ENCODE data around the gene SHLD1.

Gene SHLD1

DNA sequence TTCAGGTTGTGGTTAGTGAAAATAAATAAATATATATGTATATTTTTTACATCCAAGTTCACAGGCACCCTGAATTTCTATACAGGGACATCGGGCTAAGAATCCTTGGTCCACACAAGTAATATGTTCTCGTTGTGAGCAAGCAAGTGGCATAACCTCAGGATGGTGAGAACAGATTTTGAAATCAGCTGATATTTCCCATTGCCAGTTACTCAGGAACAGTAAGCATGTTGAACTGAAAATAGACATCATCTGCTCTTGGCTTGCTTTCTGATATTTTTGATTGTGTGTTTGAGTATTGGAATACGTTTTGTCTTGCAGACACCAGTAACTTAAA lies 112.5 kb downstream of the SHLD1 start:
- no peak for DNase-seq

DNA sequence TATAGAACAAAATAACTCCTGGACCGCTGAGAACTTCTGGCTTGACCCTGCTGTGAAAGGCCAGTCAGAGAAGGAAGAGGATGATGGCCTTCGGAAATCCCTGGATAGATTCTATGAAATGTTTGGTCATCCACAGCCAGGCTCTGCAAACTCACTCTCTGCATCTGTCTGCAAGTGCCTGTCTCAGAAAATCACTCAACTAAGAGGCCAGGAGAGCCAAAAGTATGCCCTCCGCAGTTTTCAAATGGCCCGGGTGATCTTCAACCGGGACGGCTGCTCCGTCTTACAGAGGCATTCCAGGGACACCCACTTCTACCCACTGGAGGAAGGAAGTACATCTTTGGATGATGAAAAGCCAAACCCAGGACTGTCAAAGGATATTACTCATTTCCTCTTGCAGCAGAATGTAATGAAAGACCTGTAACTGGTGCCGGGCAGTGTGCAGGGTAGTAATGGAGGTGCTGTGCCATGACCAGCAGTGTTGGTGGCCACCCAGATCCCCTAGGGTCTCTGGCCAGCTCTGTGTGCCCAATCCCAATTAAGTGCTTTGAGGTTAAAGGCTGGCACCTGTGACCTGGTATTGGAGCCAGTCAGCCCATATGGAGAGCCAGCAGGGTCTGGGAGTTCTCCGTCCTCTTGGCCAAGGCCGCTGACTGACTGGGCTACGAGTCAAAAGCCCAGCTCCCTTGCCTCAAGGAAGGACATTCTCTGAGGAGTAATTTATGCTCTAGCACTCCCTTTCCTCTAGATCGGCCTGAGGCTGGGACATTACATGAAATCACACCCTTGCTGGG lies 113.0 kb downstream of the SHLD1 start:
- DNase-seq, result no peak

DNA sequence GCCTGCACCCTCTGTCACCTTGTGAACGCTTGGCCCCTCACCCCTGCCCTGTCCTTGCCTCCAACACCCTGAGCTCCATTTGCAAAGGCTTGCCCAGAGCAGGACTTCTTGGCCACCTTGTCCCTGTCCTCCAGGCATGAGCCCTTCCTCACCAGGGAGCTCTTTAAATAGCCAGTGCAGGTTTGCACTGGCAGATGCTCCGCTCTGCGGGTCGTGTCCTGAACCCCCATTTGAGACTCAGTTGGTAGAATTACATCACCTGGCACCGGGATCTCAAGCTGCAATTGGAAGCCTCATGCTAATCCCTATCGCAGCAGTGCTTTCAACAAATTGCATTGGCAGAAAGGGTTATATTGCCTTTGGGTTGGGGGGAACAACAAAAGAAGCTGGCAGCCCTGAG lies 114.2 kb downstream of the SHLD1 start:
- DNase-seq, result no peak

DNA sequence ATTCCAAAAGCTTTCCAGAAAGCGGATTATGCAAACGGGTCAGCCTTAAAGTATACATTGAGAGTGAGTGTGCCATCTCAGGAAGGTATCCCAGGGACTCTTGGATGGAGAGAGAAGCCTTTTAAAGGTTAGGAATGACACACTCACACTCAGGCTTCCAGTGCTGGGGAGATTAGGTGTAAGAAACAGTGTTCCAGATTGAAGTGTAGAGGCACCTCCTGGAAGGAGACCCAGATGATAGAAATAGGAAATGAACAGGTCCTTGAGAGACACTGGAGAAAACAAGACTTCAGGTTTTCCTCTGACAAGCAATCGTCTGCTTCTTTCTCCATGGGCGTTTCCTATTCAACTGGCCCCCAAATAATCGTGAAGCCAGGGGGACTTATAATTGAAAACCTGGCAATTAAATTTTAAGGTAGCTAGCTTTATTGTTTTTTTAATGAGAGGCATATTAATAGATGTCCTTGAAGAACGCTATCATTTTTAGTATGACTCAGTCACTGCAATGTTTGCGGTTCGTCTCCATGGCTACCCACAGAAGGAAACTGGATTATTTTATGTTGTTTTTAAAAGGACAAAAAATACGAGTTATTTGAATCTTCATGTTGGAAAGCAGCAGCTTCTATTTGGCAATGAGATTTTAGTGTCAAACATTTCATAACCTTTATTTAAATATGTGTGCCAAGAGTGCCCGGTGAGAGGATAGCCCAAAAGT lies 114.8 kb downstream of the SHLD1 start:
- no peak for DNase-seq

DNA sequence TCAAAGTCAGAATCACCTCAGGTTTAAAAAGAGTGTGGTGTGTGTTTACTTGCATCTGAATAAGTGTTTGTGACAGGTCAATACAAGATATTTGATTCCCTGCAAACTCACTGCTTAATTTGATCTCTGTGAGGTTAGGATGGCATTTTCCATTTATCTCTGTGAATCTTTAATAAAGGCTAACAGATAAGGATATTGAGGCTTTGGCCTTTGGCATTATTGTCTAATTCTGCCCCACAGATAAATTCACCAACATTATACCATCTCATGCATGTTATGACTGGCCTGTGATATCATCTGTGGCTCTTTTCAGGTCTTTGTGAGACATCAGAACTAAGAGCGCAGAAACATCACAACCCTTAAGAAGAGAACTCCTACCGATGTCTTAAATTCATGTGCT lies 115.4 kb downstream of the SHLD1 start:
- DNase-seq, result no peak

DNA sequence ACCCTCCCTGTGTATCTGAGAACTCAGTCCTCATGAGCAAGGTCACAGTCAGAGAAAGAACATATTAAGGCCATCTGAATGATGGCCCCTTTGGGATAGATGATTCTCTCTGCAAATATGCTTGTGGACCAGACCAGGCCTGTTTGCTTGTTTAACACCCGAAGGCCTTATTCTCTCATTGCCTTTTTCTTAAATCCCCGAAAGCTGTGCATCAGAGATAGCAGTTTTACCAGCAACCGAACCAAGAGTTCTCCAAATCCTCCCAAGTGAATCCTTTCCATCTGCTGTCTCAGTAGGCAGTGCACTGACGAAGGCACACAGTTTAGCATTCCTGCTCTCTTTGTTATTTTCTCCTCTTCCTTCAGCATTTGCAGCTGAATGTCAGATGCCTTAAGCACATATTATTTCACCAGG lies 120.4 kb downstream of the SHLD1 start:
- DNase-seq, result no peak

DNA sequence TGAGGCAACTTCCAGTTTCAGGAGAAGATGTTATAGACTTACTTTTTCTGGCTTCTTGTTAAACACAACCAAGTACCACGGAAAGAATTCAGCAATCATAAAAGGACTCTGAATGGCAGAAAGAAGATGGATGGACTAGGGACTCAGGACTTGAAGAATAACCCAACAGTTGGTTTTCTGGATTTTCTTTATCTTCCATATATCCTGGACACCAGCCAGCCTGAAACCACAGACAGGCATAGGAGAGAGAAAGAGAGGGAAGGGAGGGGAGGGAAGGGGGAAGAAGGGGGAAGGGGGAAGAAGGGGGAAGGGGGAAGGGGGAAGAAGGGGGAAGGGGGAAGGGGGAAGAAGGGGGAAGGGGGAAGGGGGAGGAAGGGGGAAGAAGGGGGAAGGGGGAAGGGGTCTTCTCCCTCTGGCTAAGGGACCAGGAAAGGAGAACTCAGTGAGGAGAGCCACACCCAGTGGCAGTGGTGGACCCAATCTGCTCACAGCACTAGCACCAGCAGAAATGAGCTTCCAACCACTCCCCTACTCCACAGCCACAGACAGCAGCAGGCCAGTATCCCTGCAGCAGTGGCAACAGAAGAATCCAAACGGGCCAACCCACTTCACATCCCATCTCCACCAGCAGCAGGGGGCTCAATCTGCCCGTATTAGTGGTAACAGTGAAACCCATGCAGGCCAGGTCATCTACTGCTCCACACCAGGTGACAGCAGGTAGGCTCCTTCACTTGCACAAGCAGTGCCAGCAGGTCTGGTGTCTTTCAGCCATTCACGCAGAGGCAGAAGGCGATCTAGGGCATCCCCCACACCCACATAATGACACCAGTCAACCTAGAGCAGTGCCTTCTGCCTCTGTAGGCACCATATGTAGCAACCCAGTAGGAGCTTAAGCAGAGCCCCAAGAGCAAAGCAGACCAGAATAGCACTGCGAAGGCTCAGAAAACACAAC lies 121.5 kb downstream of the SHLD1 start:
- DNase-seq, result no peak

DNA sequence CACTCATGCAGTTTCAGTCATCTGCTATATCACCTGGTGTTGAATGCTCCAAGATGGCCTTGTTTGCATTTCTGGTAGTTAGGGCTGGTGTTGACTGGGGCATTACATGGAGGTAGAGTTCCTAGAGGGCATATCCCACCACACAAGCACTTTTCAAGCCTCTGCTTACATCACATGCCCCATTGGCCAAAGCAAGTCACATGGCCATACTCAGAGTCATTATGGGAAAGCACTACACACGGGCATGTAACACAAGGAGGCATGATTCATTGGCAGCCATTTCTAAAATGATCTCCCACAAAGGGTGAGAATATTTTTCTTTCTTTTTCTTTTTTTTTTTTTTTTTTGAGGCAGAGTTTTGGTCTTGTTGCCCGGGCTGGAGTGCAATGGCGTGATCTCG lies 126.9 kb downstream of the SHLD1 start:
- DNase-seq, result no peak

DNA sequence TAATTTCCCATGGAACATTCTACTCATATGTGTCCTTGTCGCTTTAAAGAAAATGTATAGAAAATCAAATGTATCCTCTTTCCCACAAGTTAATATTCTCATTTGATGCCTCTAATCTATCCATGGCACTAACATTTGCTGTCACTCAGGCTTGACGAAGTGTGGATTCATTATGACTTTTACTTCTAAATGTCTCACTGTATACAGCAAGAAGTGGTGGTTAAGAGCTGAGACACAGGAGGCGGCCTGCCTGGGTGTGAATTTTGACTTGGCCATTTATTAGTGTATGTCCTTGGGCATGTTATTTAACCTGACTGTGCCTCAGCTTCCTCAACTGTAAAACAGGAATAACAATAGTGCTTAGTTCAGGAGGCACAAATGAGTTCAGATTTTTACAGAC lies 130.1 kb downstream of the SHLD1 start:
- DNase-seq, result no peak

DNA sequence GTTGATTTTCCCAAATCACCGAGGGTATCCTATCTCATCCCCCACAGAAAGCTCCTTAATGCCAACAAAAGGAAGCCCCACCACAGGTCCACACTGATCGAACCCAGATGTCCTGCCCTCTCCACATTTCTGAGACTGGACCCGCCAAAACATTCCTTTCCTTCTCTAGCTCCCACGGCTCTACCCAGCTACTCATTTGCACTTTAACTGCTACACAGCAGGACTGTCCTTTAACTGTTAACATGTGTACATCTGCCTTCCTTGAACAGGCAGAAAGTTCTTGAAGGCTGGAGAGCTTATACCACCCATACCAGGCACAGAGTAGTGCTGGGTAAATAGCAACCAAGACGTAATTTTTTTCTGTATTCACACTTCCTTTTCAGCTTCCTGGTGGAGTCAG lies 131.5 kb downstream of the SHLD1 start:
- DNase-seq, result no peak

DNA sequence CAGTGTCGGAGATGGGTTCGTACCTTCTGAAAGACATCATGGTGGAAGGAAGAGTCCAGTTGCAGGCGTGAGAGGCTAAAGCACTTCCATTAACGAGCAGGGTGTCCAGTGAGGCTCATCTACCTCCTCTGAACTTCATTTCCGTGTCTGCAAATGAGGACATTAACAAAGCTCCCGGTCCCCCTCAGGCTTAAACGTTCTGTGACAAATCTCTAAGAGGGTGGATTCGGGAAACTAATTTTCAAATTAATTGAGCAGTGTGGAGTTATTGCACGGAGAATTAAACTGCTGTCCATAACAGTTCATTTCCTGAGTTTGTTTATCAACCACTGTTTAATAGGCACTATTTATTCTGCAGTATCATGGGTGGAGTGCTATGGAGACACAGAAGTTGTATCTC lies 132.0 kb downstream of the SHLD1 start:
- DNase-seq, result no peak

DNA sequence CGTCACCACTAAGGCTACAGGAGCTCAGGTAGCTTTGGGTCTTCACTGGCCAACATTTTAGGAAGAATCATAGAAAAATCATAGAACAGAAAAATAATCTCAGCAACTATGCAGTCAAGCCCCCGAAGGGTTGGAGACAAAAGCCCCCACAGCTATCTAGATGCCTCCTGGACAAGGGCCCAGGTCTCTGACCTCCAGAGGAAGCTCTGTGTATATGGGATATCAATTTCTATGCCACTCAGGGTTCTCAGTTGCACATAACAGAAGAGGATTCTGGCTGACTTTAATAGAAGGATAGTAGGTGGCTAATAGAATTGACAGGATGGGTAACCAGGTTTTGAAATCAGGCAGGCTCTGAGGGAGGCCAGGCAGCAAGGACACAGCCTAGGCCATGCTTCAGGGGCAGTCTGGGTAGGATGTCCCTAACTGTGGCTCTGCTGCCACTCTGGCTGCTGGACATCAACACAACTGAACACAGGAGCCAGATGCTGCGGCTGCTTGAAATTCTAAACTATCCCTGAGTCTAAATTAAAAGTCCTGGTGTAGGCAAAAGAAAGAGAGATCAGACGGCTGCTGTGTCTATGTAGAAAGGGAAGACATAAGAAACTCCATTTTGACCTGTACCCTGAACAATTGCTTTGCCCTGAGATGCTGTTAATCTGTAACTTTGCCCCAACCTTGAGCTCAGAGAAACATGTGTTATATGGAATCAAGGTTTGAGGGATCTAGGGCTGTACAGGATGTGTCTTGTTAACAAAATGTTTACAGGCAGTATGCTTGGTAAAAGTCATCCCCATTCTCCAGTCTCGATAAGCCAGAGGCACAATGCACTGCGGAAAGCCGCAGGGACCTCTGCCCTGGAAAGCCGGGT lies 134.5 kb downstream of the SHLD1 start:
- DNase-seq, result no peak

DNA sequence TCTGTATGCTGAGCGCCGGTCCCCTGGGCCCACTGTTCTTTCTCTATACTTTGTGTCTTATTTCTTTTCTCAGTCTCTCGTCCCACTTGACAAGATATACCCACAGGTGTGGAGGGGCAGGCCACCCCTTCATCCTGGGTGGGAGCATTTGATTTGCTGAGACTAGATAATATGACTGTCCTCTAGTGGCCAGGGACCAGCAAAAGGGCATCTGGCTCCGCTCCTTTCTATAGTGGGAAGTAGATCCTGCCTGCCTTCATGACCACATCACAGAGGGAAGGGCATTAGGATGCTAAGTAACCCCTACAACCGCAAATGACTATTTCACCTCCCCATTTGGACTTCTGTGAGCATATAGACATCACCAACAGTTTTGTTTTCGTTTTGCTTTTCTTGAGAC lies 135.7 kb downstream of the SHLD1 start:
- DNase-seq, result no peak

DNA sequence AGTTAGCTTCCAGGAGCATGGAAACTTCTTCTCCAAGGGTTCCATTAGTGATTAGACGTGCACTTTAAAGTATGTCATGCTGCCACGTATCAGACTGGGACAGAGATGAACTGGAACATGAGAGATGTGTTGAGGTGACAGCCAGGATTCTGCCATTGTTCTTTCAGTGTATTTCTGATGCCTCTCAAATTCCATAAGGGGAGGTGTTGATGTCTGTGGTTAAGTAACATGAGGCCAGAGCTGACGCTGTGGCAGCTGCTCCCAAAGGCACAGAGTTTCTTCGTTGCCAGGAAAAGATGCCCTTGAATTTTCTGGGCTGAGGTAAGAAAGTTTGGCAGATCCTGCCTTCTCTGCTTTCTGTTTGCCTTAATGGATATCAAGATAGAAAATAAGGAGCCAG lies 136.6 kb downstream of the SHLD1 start:
- no peak for DNase-seq

DNA sequence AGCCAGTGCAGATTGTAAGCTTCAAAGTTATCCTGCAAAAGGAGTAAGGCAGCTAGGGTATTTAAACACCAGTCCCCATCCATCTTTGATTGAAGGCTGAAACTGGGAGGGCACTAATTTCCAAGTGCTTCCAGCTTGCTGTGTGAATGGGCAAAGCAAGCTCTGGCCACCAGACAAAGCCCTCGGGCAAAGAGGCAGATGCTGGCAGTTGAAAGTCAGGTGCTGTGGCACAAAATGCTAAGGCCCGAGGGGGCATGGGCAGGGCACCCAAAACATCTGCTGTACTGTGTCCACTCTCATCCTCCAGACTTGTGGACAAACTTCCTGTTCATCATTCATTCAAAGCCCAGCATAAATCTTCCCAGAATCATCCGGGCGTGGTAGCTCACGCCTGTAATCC lies 137.2 kb downstream of the SHLD1 start:
- no peak for DNase-seq

DNA sequence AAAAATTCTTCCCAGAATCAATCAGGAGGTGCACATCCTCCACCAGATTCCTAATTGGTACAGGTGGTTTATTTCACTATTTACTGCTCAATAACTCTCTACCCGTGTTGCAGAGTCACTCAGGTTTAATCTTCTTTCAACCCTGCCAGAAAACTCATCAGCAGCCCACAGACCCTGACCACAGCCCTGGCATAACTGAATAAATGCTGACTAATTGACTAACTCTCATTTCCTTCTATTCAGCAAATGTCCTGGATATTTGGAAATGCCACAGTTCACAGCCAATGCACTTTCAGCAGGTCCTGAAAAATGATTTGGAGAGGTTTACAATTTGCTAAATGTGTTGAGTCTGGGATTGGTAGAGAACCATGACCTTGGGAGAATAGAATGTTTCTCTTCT lies 137.8 kb downstream of the SHLD1 start:
- DNase-seq, result no peak

DNA sequence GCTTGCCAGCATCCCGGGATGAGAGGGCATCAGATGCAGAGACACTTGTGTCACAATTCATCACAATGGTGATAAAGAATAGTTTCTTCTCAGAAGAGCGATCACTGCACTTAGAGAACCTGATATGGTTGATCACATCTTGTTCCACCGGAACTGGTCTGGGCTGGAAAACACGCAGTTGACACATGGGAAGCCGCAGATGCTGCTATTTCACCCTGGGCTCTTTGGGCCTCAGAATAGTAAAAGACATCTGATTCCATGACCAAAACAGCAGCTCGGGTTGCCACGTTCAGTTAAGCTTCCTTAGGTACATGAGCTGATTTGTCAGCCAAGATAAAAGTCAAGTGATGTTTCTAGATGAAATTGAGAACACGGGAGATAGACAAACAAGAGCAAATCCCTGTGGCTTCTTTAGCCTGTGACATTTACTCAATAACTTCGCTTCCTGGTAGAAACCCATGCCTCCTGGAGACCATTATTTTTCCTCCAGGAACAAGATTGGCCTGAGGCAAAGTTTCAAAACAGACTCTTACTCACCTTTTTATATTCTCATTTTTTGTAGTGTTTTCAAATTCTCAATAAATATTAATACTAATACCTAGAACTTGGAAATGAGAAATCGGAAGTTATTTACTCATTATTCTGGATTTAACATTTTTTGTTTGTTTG lies 140.7 kb downstream of the SHLD1 start:
- DNase-seq, result no peak

DNA sequence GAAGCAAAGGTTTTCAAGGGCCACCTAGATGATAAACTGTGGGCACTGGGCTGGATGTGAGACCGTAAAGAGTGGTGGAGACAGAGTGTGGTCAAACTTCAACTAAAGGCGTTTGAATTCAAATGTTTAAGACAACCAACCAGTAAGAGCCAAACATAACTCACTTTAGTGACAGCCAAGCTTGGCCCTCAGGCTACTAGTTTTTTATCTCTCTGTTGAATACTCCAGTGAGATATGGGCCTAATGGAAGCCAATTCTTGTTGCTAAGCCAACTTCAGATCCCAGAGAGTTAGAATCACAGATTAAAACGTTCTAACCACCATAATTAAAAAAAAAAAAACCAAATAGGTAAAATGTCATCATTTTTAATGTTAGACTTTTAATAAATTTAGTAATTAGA lies 142.9 kb downstream of the SHLD1 start:
- no peak for DNase-seq

DNA sequence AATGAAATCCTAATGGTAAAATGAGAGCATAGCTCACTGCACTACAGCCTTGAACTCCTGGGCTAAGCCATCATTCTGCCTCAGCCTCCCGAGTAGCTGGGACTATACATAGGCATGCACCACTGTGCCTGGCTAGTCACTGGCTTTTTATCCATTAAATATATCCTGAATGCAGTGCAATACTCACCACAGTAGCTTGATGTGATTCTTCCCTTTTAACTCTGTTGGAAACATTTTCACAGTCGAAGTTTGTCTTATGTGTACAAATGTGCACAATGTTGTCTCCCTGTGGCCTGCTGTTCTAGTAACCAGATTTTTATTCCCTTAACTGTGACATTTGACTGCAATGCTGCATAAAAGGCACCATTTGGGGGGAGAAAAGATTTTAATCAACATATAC lies 143.4 kb downstream of the SHLD1 start:
- no peak for DNase-seq

DNA sequence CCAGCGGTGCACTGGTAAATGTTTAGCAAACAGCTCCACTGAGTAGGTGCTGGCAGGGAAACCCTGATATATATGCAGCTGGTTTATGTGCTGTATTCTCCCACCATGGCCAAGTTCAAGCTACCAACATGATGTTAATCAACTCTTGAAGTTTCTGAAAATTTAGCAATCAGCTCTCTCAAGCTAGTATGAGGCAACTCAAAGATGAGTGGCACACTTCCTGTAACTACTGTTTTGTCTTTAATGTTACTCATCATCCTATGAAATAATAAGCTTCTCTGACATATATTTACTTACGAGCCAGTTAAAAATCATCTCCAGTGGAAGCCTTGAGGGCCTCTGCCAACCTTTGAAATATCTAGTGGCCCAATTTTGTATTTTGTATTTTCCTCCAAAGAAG lies 145.4 kb downstream of the SHLD1 start:
- DNase-seq, result no peak

DNA sequence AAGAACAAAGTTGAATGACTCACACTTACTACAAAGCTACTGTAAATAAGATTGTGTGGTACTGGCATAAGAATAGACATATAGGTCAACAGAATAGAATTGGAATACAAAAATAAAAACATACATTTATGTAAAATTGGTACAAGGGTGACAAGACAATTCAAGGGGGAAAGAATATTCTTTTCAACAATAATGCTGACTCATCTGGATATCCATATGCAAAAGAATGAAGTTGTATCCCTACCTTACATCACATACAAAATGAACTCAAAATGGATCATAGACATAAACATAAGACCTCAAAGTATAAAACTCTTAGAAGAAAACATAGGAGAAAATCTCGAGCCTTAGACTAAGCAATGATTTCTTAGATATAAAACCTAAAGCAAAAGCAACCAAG lies 149.2 kb downstream of the SHLD1 start:
- no peak for DNase-seq

DNA sequence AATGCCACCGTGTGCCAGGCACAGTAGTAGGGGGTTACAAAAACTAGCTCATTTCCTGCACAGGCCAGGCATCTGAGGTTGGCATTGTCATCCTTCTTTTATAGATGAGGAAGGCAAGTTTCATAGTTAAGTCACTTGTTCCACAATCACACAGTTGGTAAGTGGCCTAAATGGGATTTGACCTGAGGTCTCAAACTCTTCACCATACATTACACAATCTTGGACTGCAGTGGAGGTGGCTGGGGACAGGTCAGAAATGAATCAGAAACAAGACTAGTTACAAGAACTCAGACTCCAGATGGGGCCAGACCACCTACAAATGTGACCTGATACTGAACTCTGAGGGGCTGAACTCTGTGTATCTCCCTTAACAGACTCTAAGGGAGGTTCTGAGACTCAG lies 150.7 kb downstream of the SHLD1 start:
- DNase-seq, result no peak
